ENCODE data around the gene RALY.

Gene RALY

DNA sequence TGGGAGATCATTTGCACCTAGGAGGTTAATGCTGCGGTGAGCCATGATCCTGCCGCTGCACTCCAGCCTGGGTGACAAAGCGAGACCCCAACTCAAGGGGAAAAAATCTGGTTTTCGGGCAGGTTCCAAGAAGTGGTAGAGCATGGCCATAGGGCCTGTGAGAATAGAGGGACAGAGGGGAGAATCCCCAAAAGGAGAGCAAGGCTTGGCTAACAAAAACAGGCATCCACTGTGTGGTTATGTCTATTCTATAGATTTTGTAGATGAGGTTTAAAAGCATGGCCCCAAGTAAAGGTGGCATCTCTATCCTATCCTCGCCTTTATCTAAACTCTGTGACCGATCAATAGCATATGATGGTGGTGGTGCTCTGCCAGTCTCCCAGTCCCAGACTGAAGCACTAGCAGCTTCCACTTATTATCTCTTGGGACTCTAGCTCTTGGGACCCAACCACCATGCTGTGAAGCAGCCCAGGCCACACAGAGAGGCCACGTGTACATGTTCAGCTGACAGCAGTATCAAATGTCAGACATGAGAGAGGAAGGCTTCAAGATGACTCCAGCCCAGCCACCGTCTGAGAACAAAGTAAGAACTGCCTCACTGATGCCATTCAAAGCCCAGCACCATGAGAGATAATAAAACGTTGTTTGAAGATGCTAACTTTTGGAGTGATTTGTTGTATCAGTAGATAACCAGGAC lies 90.7 kb downstream of the RALY start:
- DNase-seq, result no peak

GRCh38 chr20:34085544-34086040 lies 91.9 kb downstream of the RALY start:
- DNase-seq, result no peak

GRCh38 chr20:34088305-34089174 lies 94.8 kb downstream of the RALY start:
- no peak for DNase-seq

DNA sequence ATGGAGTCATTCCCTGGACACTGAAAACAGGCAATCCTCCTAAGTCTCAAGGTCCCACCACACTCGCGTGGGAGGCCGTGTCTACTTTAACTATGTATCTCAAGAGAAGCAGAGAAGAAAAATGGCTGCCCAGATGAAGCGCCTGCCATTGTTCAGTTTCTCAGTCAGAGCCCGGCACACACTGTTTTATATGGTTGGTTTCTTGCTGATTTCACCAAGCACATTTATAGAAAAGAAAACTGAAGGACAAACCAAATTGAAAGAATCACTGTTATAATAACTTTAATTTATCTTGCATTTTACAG lies 95.4 kb downstream of the RALY start:
- no peak for DNase-seq

DNA sequence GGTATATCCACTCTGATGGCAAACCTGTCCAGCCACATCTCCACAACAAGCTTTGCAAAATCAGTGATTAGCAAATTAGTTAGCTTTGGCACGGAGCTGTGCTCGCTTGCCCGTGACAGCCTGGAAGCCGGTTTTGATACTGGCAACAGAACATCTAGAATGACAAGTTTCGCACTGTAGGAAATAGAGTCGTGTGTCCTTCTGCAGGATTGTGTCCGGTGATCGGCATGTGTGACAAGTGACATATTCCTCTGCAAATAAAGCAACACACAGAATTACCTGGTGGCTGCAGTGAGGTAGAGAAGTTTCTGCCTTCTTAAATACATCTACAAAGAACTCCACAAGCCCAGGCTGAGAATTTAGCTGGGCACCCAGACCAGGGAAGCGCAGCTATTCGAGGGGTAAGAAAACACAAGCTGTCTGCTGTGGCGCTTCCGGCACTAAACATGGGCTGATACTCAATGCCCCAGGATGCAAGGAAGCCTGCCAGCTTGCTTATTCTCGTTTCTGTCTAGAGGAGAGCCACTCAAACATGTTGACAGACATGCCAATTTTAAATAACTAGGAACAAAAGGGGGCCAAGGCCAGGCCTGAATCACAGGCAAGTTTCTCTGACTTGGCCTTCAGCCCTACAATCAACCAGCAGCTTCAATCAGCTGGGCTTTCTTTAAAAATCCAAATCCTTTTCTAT lies 96.1 kb downstream of the RALY start:
- no peak for DNase-seq

DNA sequence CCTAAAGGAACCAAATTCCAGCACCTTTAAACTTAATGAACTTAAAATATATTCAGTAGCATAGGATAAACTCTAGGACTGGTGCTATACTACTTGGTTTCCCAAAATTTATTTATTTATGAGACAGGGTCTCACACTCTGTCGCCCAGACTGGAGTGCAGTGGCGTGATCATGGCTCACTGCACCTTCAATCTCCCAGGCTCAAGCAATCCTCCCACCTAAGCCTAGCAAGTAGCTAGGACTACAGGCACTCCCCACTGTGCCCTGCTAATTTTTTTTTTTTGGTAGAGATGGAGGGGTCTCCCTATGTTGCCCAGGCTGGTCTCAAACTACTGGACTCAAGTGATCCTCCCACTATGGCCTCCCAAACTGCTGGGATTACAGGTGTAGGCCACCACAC lies 96.9 kb downstream of the RALY start:
- DNase-seq, result no peak

- no peak for DNase-seq
These were observed 98.0 kb downstream of the RALY start for GRCh38 chr20:34091637-34092200.

DNA sequence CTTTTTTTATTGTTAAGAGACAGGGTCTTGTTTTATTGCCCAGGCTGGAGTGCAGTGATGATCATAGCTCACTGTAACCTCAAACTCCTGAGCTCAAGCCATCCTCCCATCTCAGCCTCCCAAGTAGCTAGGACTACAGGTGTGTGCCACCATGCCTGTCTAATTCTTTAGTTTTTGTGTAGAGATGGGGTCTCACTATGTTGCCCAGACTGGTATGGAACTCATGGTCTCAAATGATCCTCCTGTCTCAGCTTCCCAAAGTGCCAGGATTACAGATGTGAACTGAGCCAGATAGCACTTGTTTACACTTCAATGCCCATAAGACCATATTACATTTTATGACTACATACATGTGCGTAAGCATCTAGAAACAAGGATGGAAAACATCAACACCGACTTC lies 100.2 kb downstream of the RALY start:
- no peak for DNase-seq

DNA sequence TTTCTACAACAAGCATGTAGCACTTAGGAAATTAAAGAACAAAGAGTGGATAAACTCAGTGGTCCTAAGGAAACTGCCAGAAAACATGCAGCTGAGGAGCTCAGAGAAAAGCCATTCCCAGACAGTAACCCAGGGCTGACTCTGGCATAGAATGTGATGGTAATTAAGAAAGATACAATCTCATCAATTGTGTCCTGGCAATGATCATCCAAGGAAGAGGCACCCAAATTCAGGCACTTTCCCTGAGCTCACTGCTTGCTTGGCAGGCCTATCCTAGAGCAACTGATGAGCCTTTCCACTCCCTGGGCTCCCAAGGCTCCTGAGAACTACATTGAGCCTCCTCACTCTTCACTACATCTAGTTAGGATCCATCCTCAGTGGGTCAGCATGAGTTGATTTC lies 102.1 kb downstream of the RALY start:
- no peak for DNase-seq

GRCh38 chr20:34096699-34097444 lies 103.2 kb downstream of the RALY start:
- no peak for DNase-seq

DNA sequence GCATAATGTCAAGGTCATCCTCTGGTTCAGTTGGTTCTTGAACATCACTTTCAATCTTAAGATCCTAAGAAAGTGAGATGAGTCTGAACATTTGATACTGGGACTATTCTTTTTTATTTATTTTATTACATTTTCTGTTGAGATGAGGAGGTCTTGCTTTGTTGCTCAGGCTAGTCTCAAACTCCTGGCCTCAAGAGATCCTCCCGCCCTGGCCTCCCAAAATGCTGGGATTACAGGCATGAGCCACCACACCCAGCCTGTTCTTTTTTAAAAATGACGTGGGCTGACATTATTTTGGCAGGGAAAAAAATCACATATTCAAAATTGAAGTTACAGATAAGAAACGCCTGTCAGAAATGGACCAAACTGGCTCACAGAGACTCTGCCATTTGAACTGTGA lies 104.9 kb downstream of the RALY start:
- DNase-seq, result no peak

- no peak for DNase-seq
These were observed 106.0 kb downstream of the RALY start for GRCh38 chr20:34099675-34100074.

DNA sequence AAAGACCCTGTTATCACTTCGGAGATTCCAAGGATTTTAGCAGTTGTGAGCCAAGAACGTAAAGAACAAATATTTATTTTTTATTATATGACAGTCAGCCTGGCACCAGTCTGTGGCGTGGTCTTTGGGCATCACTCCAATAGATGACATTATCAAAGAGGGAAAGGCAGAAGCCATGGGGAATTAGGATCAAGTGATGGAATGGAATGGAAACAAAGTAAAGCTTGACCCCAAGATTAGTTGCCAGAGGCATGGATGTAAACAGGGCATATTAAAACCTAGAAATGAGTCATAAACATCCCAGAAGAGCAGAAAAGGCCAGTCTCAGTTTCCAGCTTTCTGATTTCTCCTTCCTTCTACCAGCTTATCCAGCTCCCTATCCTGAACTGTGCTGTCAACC lies 106.9 kb downstream of the RALY start:
- DNase-seq, result no peak

DNA sequence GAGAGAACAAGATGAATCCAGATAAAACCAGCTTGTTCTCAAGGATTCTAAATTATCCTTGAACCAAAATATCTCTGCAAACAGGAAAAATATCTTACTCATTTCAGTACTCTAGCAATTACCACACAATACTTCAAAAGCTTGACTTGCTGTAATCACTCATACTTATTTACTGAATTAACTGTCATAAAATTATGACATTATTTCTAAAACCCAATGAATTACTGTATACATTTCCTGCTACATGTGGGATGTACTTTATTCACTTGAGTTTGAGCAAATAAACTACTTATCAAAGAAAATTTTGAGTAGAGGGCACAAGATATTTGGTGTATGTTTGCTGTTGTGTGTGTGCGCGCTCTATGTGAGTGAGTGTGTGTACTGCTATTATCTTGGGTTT lies 108.6 kb downstream of the RALY start:
- DNase-seq, result no peak

DNA sequence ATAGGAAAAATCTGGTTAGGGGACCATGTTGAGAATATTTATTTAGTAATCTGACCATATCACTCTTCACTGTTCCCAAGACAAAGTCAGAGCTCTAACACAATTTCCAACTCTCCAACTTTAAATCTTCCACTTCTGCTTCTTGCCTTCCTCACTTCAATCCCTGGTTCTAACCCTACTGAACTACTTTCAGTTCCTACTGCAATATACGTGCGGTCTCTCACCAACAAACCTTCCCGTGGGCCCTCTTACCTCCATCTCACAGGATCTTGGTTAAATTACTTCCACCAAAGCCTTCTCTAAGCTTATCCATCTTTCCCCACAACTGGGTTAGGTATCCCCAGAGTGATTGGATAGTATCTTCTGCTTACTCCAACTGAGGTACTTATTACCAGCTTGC lies 110.3 kb downstream of the RALY start:
- DNase-seq, result no peak

GRCh38 chr20:34105978-34106675 lies 112.4 kb downstream of the RALY start:
- DNase-seq, result no peak

DNA sequence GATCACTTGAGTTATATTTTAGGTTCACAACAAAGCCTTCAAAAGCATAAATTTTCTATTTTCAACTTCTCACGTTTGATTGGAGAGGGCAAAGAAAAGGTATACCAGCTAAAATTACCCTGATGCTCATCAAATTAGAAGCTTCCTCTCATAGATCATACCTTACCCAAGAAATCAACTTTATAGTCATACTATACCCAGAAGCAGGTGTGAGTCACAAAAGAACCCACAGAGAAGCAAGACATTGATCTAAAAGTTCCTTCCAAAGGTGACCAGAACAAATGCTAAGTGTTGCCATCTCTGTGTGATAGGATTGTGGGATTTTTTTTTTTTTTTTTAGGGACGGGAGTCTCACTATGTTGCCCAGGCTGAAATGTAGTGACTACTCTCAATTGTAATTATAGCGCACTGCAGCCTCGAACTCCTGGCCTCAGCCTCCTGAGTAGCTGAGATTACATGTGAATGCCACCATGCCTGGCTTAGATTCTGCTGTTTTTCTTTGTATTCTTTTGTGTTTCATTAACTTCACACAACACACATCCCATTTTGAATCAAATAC lies 115.0 kb downstream of the RALY start:
- no peak for DNase-seq

- DNase-seq, result no peak
These were observed 115.7 kb downstream of the RALY start for GRCh38 chr20:34109442-34109841.

- no peak for DNase-seq
These were observed 116.5 kb downstream of the RALY start for GRCh38 chr20:34110025-34110744.

DNA sequence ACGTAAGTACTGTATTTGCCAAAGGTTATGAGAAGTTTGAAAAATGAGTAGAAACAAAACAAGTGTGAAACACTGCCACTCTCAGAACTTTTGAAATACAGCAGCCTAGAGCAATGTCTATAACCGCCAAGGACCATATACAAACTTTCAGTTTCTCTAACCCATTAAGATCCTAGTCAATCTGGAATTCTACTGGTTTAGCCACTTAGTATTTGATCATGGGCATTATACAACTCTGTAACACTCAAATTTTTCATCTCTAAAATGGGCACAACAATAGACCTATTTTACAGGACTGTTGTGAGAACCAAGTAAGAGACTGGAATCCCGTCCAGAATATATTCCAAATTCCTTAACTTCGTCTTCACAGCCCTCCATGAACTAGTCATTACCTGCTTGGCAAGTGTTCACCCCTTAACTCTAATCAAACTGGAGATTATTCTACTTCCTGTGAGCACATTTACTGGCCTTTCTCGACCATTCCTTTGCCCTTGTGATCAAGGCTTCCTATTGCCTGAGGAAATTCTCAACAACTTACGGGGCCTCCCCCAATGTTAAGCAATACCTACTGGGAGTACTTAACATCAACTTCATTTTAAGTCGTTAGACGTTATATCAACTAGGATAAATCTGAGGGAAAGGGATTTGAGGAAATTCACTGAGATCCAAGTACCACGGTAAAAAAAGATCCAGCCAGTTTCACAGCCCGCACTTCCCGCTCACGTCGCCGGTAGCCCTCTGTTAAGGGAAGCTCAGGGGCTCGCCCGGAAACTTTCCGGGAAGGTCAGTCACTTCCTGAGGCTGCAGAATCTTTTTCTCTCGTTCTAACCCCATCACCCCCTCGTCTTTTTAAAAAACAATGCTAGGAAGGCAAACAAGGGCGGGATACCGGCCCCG lies 117.3 kb downstream of the RALY start:
- DNase-seq, result no peak
